BLaER1 (cell line): ENCODE measurements around the gene IER5L.
A peak's percentile ranks its signal among the peaks of the same experiment; 100 is the strongest.

ENCODE experiments used
- H3K27ac ChIP-seq: shearing (Covaris generic); formaldehyde crosslinking; 2 replicates; pipeline ENCODE4 v1.8.1; 2022
- H3K27me3 ChIP-seq: shearing (Covaris generic); formaldehyde crosslinking; 2 replicates; pipeline ENCODE4 v1.8.1; 2022
- H3K36me3 ChIP-seq: shearing (Covaris generic); formaldehyde crosslinking; 2 replicates; pipeline ENCODE4 v1.8.1; 2022
- H3K4me1 ChIP-seq: shearing (Covaris generic); formaldehyde crosslinking; 2 replicates; pipeline ENCODE4 v1.8.1; 2022
- H3K4me2 ChIP-seq: shearing (Covaris generic); formaldehyde crosslinking; 2 replicates; pipeline ENCODE4 v1.8.1; 2022
- H3K4me3 ChIP-seq: shearing (Covaris generic); formaldehyde crosslinking; 2 replicates; pipeline ENCODE4 v1.8.1; 2022
- H3K9ac ChIP-seq: shearing (Covaris generic); formaldehyde crosslinking; 2 replicates; pipeline ENCODE4 v1.8.1; 2022
- H3K9me3 ChIP-seq: shearing (Covaris generic); formaldehyde crosslinking; 2 replicates; pipeline ENCODE4 v1.8.1; 2022
- H4K20me1 ChIP-seq: shearing (Covaris generic); formaldehyde crosslinking; 2 replicates; pipeline ENCODE4 v1.8.1; 2022
- Cebpa-rat ChIP-seq: shearing (Covaris generic); IDR thresholded peaks from 2 replicates; pipeline ENCODE4 v1.8.1; 2022

IER5L gene

GRCh38 chr9:129177791-129178567, at the start of gene IER5L:
Gene IER5L (minus strand): TSS chr9:129178261. CDS start chr9:129178052, 209 bp downstream.
- Histone ChIP-seq H3K4me1 (peaks cover 46% of the 10 kb centered on the region), H3K4me3 (peak within 1 kb of the TSS; percentile 84), H3K4me2 (peak within 1 kb of the TSS; percentile 100), H3K9me3 (no peaks in the 10 kb centered on the region), H4K20me1 (peaks cover 14% of the 10 kb centered on the region; the same call in 1 of the 2 replicates), H3K9ac (peak within 1 kb of the TSS; percentile 77), H3K27ac (peak within 1 kb of the TSS; percentile 58), H3K27me3 (peaks cover 39% of the 10 kb centered on the region), H3K36me3 (no peaks in the 10 kb centered on the region)
- no peak for TF ChIP-seq Cebpa-rat

- Histone ChIP-seq H4K20me1 (no peaks in the 10 kb centered on the region), H3K4me3 (no peak overlapping the region), H3K4me1 (peaks cover 37% of the 10 kb centered on the region), H3K9me3 (no peaks in the 10 kb centered on the region), H3K27ac (no peak overlapping the region), H3K9ac (no peak overlapping the region), H3K4me2 (no peak overlapping the region), H3K36me3 (no peaks in the 10 kb centered on the region), H3K27me3 (peaks cover 57% of the 10 kb centered on the region)
- TF ChIP-seq Cebpa-rat: no peak
These were observed 49.8 kb upstream of the IER5L start for GRCh38 chr9:129227843-129228189.

GRCh38 chr9:129225815-129226214, 47.8 kb upstream of the IER5L start:
- Histone ChIP-seq H3K36me3 (no peaks in the 10 kb centered on the region), H3K4me2 (peak overlapping the region; percentile 68), H4K20me1 (no peaks in the 10 kb centered on the region), H3K4me1 (peaks cover 56% of the 10 kb centered on the region), H3K27ac (no peak overlapping the region), H3K4me3 (no peak overlapping the region), H3K9me3 (no peaks in the 10 kb centered on the region), H3K9ac (no peak overlapping the region), H3K27me3 (peaks cover 46% of the 10 kb centered on the region)
- no peak for TF ChIP-seq Cebpa-rat

- Histone ChIP-seq H3K4me2 (peak overlapping the region; percentile 68), H3K9me3 (no peaks in the 10 kb centered on the region), H3K36me3 (no peaks in the 10 kb centered on the region), H4K20me1 (no peaks in the 10 kb centered on the region), H3K27ac (no peak overlapping the region), H3K9ac (no peak overlapping the region), H3K27me3 (peaks cover 46% of the 10 kb centered on the region), H3K4me3 (no peak overlapping the region), H3K4me1 (peaks cover 60% of the 10 kb centered on the region)
- no peak for TF ChIP-seq Cebpa-rat
These were observed 47.4 kb upstream of the IER5L start for GRCh38 chr9:129225490-129225778.

GRCh38 chr9:129224618-129225489, 46.8 kb upstream of the IER5L start:
- Histone ChIP-seq H4K20me1 (no peaks in the 10 kb centered on the region), H3K4me1 (peaks cover 61% of the 10 kb centered on the region), H3K4me2 (peak overlapping the region; percentile 68; the same call in 1 of the 2 replicates), H3K36me3 (no peaks in the 10 kb centered on the region), H3K27me3 (peaks cover 42% of the 10 kb centered on the region), H3K4me3 (no peak overlapping the region), H3K9ac (no peak overlapping the region), H3K27ac (no peak overlapping the region), H3K9me3 (no peaks in the 10 kb centered on the region)
- TF ChIP-seq Cebpa-rat: no peak

GRCh38 chr9:129223551-129224208, 45.6 kb upstream of the IER5L start:
- H4K20me1 ChIP-seq: no peaks in the 10 kb centered on the region
- H3K9me3 ChIP-seq: no peaks in the 10 kb centered on the region
- peaks cover 30% of the 10 kb centered on the region for H3K27me3 ChIP-seq
- H3K27ac ChIP-seq: no peak overlapping the region
- no peaks in the 10 kb centered on the region for H3K36me3 ChIP-seq
- TF ChIP-seq Cebpa-rat: no peak
- no peak overlapping the region for H3K9ac ChIP-seq
- no peak overlapping the region for H3K4me3 ChIP-seq
- H3K4me2 ChIP-seq: no peak overlapping the region
- H3K4me1 ChIP-seq: peaks cover 65% of the 10 kb centered on the region

- Histone ChIP-seq H3K27me3 (peaks cover 21% of the 10 kb centered on the region), H3K4me1 (peaks cover 74% of the 10 kb centered on the region), H4K20me1 (no peaks in the 10 kb centered on the region), H3K4me2 (peak overlapping the region; percentile 62), H3K9me3 (no peaks in the 10 kb centered on the region), H3K4me3 (no peak overlapping the region), H3K9ac (no peak overlapping the region), H3K27ac (no peak overlapping the region), H3K36me3 (no peaks in the 10 kb centered on the region)
- TF ChIP-seq Cebpa-rat: no peak
These were observed 44.8 kb upstream of the IER5L start for GRCh38 chr9:129222819-129223218.

- Histone ChIP-seq H3K4me3 (no peak overlapping the region), H3K27ac (no peak overlapping the region), H3K27me3 (peaks cover 14% of the 10 kb centered on the region), H3K4me1 (peaks cover 81% of the 10 kb centered on the region), H3K9me3 (no peaks in the 10 kb centered on the region), H4K20me1 (no peaks in the 10 kb centered on the region), H3K4me2 (peak overlapping the region; percentile 62), H3K36me3 (no peaks in the 10 kb centered on the region), H3K9ac (no peak overlapping the region)
- no peak for TF ChIP-seq Cebpa-rat
These were observed 44.0 kb upstream of the IER5L start for GRCh38 chr9:129221979-129222635.

- Histone ChIP-seq H3K9ac (no peak overlapping the region), H3K27ac (no peak overlapping the region), H3K36me3 (no peaks in the 10 kb centered on the region), H3K4me2 (peak overlapping the region; percentile 62), H3K9me3 (no peaks in the 10 kb centered on the region), H4K20me1 (no peaks in the 10 kb centered on the region), H3K4me1 (peaks cover 80% of the 10 kb centered on the region), H3K4me3 (peak overlapping the region; percentile 20; the same call in 1 of the 2 replicates), H3K27me3 (peaks cover 10% of the 10 kb centered on the region; the same call in 1 of the 2 replicates)
- no peak for TF ChIP-seq Cebpa-rat
These were observed 43.2 kb upstream of the IER5L start for GRCh38 chr9:129221233-129221632.
